Type B pancreatic cell (in vitro differentiated cells): ENCODE data around the gene PLPP6. TPM values are rescaled to one million over a fixed set of nuclear protein-coding genes. Genes with fewer than 3 reads are reported as not detected.

Experiments
- DNase-seq: peaks from one replicate; pipeline ENCODE4 v3.0.0; 2021; ENCODE audit warnings: mixed read lengths; ENCODE audit not compliant: unreplicated experiment; ENCODE audit errors: extremely low spot score
- H3K27ac Mint-ChIP-seq: 2 replicates; pipeline ENCODE4 v1.8.0; 2021; ENCODE audit warnings: mild to moderate bottlenecking, mixed read lengths
- H3K27me3 Mint-ChIP-seq: 2 replicates; pipeline ENCODE4 v1.8.0; 2021; ENCODE audit warnings: mixed read lengths
- H3K36me3 Mint-ChIP-seq: 2 replicates; pipeline ENCODE4 v1.8.0; 2021; ENCODE audit warnings: mixed read lengths
- H3K4me1 Mint-ChIP-seq: one replicate; pipeline ENCODE4 v1.8.0; 2021; ENCODE audit warnings: mixed read lengths; ENCODE audit not compliant: unreplicated experiment
- H3K4me3 Mint-ChIP-seq: 2 replicates; pipeline ENCODE4 v1.8.0; 2021; ENCODE audit warnings: mild to moderate bottlenecking, mixed read lengths
- H3K9me3 Mint-ChIP-seq: 2 replicates; pipeline ENCODE4 v1.8.0; 2021; ENCODE audit warnings: mixed read lengths
- total RNA-seq: library from RNA; stranded (reverse); gene quantifications from 2 replicates; pipeline ENCODE4 v1.2.1, GENCODE V29; 2021; ENCODE audit warnings: low replicate concordance
- TF ChIP-seq, protein P1 (sequence below): fragments of 200-600 bp; sonication (generic); conservative IDR thresholded peaks from 2 replicates; pipeline ENCODE4 v1.5.0; 2021; ENCODE audit warnings: antibody characterized with exemption, mild to moderate bottlenecking

PLPP6 gene
- total RNA-seq, 1 donor from 2014 or later: 12.2 TPM

DNA sequence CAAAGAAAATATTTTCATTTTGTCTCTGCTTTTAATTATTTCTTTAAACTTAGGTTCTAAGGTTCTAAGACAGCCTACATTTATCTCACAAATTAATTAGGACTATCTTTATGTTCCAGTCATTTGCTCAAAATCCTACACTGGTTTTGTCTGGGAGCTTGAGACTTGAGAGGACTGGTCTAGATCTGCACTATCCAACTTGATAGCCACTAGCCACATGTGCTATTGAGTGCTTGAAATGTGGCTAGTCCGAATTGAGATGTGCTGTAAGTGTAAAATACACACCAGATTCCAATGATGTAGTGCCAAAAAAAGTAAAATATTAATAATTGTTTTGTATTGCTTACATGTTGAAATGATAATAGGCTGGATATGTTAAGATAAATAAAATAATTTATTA, 24.5 kb downstream of the PLPP6 start:
- Mint-ChIP-seq H3K4me1 (peaks cover 12% of the 10 kb centered on the region), H3K36me3 (peaks cover 12% of the 10 kb centered on the region), H3K27ac (no peak overlapping the region), H3K9me3 (no peaks in the 10 kb centered on the region), H3K27me3 (no peaks in the 10 kb centered on the region), H3K4me3 (no peak overlapping the region)
- TF ChIP-seq, protein P1, sequence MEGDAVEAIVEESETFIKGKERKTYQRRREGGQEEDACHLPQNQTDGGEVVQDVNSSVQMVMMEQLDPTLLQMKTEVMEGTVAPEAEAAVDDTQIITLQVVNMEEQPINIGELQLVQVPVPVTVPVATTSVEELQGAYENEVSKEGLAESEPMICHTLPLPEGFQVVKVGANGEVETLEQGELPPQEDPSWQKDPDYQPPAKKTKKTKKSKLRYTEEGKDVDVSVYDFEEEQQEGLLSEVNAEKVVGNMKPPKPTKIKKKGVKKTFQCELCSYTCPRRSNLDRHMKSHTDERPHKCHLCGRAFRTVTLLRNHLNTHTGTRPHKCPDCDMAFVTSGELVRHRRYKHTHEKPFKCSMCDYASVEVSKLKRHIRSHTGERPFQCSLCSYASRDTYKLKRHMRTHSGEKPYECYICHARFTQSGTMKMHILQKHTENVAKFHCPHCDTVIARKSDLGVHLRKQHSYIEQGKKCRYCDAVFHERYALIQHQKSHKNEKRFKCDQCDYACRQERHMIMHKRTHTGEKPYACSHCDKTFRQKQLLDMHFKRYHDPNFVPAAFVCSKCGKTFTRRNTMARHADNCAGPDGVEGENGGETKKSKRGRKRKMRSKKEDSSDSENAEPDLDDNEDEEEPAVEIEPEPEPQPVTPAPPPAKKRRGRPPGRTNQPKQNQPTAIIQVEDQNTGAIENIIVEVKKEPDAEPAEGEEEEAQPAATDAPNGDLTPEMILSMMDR: no peak
- DNase-seq: no peak

DNA sequence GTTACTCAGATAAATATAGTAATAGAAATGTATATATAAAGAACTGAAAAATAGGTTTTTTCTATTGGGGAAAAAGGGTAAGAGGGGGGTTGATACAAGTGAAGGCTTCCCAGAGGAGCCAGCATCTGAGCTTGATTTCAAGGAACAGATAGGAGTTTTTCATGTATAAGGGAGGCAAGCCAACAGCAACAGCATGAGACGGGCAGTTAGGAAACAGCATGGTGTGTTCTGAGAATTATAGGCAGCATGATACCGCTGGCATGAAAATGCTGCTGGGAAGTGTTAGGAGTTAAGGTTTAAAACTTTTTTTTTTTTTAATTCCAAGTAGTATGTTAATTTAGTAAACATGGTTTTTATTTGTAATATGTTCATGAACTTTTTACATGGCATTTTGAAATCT, 26.9 kb downstream of the PLPP6 start:
- Mint-ChIP-seq H3K4me1 (peaks cover 6% of the 10 kb centered on the region), H3K36me3 (peaks cover 16% of the 10 kb centered on the region), H3K27ac (no peak overlapping the region), H3K4me3 (no peak overlapping the region), H3K9me3 (no peaks in the 10 kb centered on the region), H3K27me3 (no peaks in the 10 kb centered on the region)
- TF ChIP-seq, protein P1: no peak
- DNase-seq: no peak

DNA sequence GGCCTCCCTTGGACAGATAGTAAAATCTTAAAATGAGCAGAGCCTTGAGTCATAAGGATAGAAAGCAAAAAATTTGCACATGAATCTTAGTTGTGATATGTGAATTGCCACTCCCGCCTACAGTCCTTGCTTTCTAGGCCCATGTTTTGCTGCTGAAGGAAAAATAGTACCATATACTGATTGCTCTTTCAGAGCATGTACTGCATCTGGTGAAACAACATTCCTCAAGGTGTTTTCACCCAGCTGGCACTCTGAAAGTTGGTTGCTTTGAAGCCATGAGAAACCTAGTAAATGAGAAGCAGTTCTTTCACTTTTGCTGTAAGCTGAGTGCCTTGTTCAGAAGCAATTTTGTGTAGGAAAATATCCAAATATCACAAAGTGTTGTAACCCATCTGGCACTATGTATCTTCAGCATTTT, 27.6 kb downstream of the PLPP6 start:
- TF ChIP-seq, protein P1: no peak
- DNase-seq: no peak
- Mint-ChIP-seq H3K36me3 (peaks cover 16% of the 10 kb centered on the region), H3K4me3 (no peak overlapping the region), H3K27me3 (no peaks in the 10 kb centered on the region), H3K4me1 (peaks cover 6% of the 10 kb centered on the region), H3K9me3 (no peaks in the 10 kb centered on the region), H3K27ac (peak overlapping the region; percentile 85)

DNA sequence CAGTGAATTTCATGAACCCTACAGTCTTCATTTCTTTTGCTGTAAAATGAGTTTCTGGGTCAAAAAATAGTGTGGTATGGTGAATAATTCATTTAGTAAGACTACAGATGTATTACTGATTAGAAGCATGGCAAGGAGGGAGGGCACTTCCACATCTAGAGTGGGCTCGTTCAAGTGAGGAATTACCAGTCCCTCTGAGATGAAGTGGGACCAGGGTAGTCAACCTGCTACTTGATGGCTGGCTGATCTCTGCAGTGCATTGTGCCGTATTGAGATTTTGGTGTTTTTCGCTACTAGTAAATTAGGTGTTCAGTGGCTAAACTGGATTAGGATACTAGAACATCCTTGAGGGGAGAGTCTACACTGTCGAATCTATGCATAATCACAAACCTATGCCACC, 28.1 kb downstream of the PLPP6 start:
- Mint-ChIP-seq H3K4me1 (peaks cover 6% of the 10 kb centered on the region), H3K27ac (peak overlapping the region; percentile 85), H3K36me3 (peaks cover 16% of the 10 kb centered on the region), H3K4me3 (no peak overlapping the region), H3K27me3 (no peaks in the 10 kb centered on the region), H3K9me3 (no peaks in the 10 kb centered on the region)
- TF ChIP-seq, protein P1: no peak
- DNase-seq: no peak

DNA sequence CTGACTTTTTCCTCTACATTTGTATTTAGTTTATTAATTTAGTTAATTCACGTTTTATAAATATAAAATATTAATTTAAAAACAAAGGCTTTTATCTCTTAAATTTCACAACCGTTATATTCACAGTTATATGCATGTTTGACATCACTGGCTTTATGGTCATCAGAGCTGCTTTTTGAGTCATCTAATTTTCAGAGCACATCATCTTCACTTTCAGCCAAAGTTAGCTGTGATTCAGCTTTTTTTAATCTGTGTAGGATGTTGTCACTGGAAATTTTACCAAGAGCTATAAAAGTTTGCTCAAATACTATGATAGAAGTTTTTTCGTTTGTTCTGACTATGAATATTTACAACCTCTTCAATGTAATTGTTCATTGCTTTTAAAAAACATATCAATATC, 29.7 kb downstream of the PLPP6 start:
- Mint-ChIP-seq H3K4me1 (peaks cover 6% of the 10 kb centered on the region), H3K27me3 (no peaks in the 10 kb centered on the region), H3K36me3 (peaks cover 16% of the 10 kb centered on the region), H3K4me3 (no peak overlapping the region), H3K27ac (no peak overlapping the region), H3K9me3 (no peaks in the 10 kb centered on the region)
- TF ChIP-seq, protein P1: no peak
- DNase-seq: no peak

DNA sequence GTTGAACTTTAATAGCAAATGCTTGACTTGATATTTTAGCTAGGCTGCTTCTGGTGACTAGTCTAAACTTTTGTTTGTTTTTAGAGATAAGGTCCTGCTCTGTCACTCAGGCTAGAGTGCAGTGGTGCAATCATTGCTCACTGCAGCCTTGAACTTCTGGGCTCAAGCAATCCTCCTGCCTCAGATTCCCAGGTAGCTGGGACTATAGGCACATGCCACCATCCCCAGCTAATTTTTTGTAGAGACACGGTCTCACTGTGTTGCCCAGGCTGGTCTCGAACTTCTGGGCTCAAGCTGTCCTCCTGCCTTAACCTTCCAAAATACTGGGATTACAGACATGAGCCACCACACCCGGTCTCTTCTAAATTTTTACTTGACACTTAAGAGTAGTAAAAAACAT, 38.0 kb downstream of the PLPP6 start:
- H3K27me3 Mint-ChIP-seq: no peaks in the 10 kb centered on the region
- peaks cover 34% of the 10 kb centered on the region for H3K36me3 Mint-ChIP-seq
- no peak overlapping the region for H3K4me3 Mint-ChIP-seq
- no peaks in the 10 kb centered on the region for H3K9me3 Mint-ChIP-seq
- TF ChIP-seq, protein P1: no peak
- no peaks in the 10 kb centered on the region for H3K4me1 Mint-ChIP-seq
- no peak for DNase-seq
- H3K27ac Mint-ChIP-seq: no peak overlapping the region
